HG03135 (cell line): ENCODE results near the gene FARS2.

Experiments used
- ATAC-seq: cut with Tn5 transposase; IDR thresholded peaks from one replicate; pipeline ENCODE4 v1.9.1; 2021; ENCODE audit warnings: mild to moderate bottlenecking, moderate library complexity; ENCODE audit not compliant: unreplicated experiment

The FARS2 gene

DNA sequence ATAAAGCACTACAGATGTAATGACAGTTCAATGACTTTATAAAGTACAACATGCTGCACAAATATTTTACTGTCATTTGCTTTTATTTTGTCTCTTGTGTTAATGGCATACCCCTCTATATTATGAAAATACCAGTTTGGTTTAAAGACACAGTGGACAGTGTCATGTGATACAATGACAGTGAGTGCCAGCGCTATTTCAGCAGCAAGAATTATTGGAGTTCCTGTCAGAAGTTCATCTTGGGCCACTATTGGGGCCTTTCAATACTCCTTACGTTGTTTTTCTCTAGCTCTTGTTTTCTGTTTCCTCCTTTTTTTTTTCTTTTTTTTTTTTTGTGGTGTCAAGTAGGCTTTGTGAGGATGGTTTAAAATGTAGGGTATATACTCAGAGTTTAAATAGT lies 232.5 kb downstream of the FARS2 start:
- no peak for ATAC-seq

DNA sequence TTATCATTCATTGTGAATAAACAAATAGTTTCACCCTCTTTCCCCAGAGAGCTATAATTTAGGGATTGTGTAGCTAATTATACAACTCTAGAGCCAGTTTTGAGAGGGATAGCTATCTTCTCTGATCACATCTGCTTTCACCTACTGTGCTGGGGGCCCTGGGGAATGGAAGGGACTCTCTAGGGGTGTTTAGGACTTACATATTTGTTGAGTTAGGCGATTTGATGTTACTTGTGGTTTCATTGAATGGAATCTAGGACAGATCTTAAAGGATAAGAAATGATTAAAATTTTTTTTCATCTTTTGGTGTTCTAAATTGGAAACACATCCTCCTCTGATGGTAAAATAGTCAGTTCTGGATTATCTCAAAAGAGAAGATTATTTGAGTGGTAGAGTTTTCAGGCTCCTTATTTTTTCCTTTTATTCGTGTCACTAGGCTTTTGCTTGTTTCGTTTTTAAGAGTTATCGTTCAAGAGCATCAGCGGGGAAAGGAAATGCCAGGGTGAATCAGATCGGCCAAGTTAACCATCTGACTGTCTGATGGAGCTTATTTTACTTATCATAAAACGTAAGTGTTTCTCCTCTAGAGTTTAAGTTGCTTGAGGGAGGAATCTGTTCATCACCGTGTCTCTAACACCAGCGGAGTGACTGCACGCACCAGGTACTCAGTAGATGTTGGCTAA lies 236.7 kb downstream of the FARS2 start:
- ATAC-seq: no peak

DNA sequence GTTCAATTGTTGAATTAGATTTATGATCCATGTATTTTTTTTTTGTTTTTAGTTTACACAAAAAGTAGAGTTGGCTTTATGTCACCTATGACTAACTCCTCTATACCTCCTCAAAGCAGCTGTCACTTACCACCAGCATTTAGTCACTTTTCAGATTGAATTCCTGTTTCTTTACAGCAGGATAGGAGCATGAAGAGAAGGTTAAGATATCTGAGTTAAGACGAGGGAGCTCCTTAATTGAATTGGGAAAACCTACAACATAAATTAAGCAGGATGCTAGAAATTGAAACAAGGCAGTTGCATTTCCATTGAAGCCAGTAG lies 237.2 kb downstream of the FARS2 start:
- no peak for ATAC-seq

DNA sequence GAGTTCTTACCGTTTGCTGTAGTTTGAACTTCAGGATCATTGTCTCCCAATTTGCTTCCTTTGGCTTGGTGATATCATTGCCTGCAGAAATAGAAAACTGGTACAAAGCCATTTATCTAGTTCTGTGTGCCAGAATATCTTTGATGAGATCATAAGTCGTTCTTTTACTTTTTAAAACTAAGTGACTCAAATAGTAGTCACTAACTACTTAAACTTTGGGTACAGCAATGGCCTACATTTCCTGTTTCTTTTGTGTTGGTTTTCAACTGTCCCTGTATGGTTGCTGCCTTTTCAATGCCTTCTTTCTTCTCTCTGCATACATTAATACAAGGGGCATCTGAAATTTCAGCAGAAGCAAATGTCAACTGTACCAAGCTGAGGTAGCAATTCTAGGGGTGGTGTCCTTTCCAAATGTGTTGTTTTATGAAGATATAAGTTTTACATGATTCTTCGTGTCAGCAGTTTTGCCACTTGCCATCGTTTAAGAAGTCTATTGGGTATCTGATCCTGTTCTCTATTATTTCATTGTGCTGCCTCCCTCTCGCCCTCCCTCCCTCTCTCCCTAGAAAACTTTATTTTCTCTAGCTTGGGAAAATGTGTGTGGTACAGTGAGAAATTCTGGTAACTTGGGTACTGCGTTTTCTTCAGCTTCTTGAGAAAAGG lies 238.5 kb downstream of the FARS2 start:
- ATAC-seq: no peak

DNA sequence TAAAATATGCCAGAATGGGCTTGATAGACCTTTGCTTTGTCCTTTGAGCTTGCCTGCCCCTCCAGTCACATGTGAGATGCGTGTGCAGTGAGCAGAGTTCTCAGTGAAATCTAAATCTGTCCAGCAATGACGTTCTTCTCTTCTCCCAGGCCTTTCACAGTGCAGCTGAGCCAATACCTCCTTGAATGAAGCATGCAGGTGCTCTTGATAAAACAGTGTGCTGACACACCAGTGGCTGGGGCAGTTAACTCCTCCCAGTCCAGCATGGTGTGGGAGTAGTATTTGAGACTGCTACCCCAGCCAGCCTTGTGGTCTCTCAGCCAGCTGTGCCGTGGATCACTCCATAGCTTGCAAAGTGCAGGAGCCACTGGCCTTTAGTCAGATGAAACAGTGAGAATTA lies 240.5 kb downstream of the FARS2 start:
- ATAC-seq: no peak

GRCh38 chr6:5504078-5504477 lies 242.8 kb downstream of the FARS2 start:
- no peak for ATAC-seq

- ATAC-seq: peak; percentile 34
These were observed 244.8 kb downstream of the FARS2 start for GRCh38 chr6:5506149-5506548.

GRCh38 chr6:5506597-5506996 lies 245.3 kb downstream of the FARS2 start:
- peak; percentile 34 for ATAC-seq

GRCh38 chr6:5507131-5507681 lies 245.9 kb downstream of the FARS2 start:
- ATAC-seq: peak; percentile 87

DNA sequence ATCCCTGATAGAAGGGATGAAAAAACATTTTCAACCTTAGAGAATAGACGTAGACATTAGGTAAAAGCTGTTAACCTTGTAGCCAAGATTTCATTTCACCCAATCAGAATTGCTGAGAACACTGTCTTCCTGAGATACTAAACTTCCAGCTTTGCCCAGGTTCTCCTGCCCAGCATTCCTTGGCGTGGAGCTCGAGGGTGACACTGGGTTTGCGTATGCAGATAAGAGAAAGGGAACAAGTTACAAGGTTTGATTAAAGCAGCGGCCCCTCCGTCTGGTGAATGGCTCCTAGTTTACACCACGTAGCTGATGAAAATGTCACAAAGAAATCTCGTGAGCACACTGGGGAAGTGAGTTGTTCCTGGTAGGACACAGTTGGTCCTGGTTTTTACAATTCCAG lies 247.8 kb downstream of the FARS2 start:
- ATAC-seq: no peak

DNA sequence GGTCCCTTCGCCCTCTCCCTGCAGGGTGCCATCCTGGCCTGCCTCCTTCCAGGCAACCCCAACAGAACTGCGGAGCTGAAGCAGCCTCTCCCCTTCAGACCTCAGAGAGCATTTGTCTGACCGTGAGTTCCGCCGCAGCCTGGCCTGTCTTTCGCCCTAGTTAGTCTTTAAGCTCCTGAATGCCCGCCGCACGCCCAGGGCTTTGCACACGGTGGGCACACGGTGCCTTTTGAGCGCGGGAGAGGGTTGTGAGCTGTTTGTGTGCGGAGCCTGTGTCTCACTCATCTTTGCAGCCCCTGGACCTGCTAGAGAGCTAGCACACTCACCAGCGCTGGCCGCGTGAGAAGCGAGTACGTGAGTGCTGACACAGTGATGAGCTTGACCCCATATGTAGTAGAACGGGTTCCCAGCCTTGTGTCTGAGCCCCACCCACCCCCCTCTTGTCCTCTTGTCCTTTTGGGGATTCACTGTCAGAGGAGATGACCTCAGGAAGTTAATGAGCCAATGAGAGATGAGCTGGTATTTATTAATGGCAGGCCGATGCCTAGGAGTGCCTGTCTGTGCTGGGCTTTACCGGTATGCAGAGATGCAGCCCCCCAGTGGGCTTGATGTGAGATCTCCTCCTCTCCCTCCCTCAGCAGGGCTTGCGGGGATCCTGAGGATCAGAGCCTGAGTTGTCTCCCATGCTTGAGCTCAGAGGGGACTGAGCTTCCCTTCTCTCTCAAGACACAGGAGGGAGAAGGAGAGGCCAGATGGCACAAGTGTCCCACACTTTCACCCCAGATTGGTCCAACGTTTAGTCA lies 249.2 kb downstream of the FARS2 start:
- no peak for ATAC-seq

DNA sequence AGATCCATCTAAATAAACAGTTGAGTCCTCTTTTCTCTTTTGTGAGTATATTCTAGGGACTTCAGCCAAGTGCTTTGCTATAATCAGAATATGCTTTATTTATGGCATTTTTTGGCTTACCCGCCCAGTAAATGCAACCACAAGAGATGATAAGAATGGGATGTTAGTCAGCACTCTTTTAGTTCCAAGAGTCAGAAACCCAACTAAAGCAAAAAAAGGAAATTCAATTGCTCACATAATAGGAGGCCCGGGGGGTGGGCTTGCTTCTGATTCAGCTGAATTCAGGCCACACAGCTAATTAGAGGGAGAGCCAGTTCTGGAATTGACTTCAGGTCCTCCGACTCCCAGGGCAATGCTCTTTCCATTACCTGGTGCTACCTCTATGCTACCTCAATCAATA lies 250.6 kb downstream of the FARS2 start:
- no peak for ATAC-seq

DNA sequence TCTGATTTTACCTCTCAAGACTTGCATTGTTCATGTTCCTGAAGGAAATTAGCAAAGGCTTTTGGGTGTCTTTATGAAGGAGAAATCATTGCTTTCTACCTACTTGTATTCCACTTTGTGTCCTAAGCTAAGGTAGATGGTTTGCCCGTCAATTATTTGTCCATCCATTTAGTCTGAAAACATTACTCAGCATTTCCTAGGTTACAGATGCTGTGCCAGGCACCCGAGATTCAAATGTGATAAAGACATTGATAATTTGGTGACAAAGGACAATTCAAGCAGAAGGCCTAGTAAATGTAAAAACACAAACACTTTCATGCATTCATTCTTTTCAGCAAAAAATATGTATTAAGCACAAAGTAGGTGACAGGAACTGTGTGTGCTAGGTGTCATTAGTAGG lies 251.1 kb downstream of the FARS2 start:
- ATAC-seq: no peak

DNA sequence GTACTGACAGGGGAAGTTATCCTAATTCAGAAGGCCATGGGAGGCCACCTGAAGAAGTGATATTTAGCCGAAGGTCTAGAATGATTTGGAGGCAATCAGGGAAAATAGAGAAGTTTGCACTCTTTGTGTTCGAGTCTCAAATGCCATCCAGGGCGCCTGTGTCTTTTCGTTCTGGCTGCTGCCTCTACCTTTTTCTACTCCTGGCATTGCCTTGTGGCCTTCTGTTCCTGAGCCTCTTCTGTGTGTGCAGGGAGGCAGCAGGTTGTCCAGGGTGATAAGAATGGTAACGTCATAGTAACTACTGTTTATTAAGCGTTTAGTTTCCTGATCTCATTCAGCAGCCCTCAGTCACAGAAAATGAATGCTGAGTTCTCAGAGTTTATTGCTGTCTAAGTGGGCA lies 252.1 kb downstream of the FARS2 start:
- no peak for ATAC-seq

DNA sequence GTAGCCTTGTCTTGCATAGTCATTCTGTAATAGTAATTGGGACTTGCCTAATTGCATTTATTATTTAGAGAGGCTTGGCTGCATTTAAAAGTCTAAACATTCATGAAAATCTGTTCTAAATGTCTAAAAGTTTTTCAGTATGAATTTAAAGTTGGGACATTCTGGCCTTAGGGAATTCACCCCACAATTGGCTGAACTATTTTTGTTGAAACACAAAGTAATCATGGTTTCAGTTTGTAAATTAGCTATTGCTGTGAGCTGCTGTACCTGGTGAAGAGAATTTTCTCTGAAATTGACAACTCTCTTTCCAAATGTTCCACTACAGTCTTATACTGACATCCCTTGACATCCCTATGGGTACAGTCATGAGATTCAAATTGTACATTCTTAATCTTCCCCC lies 253.0 kb downstream of the FARS2 start:
- no peak for ATAC-seq

DNA sequence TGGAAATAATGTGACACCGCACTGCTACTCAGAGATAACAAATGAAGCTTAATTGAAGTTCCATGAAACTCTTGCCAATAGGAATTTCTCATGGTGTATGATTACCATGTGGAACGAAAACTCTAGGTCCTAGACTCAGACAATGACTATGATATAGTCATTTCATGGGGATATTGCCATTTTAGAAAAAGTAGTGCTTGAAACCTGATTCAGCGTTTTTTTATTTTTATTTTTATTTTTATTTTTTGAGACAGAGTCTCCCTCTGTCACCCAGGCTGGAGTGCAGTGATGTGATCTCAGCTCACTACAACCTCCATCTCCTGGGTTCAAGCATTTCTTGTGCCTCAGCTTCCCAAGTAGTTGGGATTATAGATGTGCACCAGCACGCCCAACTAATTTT lies 253.9 kb downstream of the FARS2 start:
- ATAC-seq: no peak

- ATAC-seq: no peak
These were observed 254.7 kb downstream of the FARS2 start for GRCh38 chr6:5516036-5516435.

DNA sequence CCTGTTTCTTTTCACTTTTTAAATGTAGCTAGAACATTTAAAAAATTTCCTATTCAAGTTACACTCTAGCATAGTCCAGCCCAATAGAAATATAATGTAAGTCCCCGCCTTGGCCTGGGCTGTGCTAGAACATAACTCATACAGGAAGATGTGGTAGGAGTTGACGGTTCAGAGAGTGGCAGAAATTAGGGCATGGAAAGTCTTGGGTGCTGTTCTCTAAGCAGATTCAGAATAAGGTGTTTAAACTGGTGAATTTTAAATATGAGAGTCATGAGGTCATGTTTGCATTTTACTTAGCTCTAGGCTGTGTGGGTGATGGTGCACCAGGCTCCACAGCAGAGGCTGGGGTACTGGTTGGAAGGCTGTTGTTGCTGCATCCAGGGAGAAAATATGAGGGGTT lies 256.5 kb downstream of the FARS2 start:
- ATAC-seq: no peak

DNA sequence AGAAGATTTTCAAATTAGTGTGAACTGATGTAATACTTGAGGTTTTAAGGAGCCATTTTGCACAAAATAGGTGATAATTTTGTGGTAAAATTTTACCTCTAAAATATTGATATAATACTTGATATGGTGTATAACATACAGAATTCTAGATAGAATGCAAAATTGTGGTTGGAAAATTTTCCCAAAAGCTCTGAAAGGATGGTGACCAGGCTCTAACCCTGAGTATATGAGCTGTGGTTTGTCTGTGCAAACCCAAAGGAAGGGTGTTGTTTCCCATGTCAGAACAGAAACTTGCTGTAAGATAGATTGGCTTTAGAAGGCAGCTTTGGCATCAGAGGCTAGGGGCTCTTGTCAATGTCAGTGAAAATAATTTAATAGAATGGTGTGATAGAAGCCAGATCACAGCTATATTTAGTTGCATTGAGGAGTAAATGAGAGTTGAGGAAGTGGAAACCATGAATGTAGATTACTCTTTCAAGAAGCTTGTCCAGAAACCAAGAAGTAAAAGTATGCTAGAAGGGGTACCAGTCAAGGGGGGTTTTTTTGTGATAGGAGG lies 257.7 kb downstream of the FARS2 start:
- no peak for ATAC-seq

DNA sequence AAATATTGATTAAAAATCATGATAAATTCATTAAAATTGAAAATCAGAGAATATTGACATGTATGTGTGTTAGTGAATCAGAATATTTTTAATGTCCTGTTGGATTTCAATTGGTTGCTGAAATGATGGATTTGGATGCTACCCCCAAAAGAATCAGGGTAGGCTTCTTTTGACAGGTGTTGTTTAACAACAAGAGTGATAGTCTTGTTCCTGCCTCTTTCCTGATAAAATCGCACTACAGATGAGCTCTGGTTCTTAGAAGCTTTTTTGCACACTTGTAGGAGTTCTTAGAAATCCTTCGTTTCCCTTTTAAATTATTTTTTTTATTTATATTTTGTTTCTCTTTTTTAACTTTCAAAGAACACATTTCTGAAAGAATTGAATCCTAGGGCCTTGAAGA lies 259.5 kb downstream of the FARS2 start:
- no peak for ATAC-seq

GRCh38 chr6:5521322-5521721 lies 260.0 kb downstream of the FARS2 start:
- no peak for ATAC-seq

GRCh38 chr6:5522147-5522546 lies 260.8 kb downstream of the FARS2 start:
- ATAC-seq: no peak
